Measurements from ENCODE around the gene BACE1-AS.

DNA sequence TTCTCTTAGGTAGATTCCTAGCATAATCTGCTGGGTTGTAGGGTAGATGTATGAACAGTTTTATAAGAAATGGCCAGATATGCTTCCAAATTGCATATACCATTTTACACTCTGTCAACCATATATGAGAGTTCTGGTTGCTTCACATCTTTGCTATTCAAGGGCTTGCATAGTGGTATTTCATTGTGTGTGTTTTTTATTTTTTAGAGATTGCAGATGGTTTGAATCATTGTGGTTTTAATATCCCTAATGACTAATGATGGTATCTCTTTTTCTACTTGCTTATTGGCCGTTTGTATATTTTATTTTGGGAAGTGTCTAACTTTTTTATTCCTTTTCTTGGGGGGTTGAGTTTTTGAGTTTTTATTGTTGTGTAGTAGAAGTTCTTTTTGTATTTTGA is 31.7 kb upstream of the BACE1-AS start:
- TF ChIP-seq, protein P1, sequence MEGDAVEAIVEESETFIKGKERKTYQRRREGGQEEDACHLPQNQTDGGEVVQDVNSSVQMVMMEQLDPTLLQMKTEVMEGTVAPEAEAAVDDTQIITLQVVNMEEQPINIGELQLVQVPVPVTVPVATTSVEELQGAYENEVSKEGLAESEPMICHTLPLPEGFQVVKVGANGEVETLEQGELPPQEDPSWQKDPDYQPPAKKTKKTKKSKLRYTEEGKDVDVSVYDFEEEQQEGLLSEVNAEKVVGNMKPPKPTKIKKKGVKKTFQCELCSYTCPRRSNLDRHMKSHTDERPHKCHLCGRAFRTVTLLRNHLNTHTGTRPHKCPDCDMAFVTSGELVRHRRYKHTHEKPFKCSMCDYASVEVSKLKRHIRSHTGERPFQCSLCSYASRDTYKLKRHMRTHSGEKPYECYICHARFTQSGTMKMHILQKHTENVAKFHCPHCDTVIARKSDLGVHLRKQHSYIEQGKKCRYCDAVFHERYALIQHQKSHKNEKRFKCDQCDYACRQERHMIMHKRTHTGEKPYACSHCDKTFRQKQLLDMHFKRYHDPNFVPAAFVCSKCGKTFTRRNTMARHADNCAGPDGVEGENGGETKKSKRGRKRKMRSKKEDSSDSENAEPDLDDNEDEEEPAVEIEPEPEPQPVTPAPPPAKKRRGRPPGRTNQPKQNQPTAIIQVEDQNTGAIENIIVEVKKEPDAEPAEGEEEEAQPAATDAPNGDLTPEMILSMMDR (IDR thresholded peaks at IDR 0.05; ENCODE audit: low read depth, low read length, poor library complexity, severe bottlenecking), result no peak
- no peak for TF ChIP-seq EZH2phosphoT487 (IDR thresholded peaks at IDR 0.05; ENCODE audit: borderline replicate concordance, low read length)

Data from DOHH2 (cell line).